ENCODE measurements around the gene NIPBL.
"Not testable (repeated sequence)": the region's sequence is repeated elsewhere in the genome, so short reads cannot be mapped to it uniquely, and the experiment has no call there.

NIPBL gene

DNA sequence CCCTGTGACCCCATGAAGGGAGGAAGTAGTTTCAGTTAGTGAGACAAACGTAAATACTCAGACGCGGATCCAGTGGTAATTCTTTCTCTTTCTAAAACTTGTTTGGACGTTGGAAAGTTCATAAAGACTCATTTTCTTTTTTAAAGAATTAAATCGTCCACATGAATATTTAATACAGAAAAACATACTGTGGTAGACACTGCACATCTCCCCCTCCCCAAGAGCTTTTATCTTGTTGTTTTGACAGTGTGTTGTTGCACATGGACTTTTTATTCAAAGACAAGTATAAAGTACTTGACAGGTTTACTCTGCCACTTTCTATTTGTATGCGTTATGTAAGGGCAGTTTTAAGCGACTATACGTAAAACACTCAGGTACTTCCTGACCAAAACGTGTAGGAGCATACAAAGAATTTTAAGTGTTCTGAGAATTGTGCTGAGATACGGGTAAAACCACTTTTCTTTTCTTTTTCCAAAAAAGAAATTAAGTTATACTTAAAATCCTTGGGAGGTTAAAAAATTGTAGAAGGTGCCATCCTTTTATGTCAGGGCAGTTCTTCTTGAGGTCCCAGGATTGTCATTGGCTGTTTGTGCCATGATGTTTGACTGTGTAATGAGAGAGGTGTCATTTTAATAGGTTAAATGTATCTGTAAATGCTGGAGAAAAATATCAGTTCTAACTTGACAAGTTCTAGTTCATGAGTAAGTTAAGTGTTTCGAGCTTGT, 1.3 kb downstream of the NIPBL start:
- in situ Hi-C loops (cut with MboI; ENCODE audit: low sequenced_read_pairs), result no loop called here

DNA sequence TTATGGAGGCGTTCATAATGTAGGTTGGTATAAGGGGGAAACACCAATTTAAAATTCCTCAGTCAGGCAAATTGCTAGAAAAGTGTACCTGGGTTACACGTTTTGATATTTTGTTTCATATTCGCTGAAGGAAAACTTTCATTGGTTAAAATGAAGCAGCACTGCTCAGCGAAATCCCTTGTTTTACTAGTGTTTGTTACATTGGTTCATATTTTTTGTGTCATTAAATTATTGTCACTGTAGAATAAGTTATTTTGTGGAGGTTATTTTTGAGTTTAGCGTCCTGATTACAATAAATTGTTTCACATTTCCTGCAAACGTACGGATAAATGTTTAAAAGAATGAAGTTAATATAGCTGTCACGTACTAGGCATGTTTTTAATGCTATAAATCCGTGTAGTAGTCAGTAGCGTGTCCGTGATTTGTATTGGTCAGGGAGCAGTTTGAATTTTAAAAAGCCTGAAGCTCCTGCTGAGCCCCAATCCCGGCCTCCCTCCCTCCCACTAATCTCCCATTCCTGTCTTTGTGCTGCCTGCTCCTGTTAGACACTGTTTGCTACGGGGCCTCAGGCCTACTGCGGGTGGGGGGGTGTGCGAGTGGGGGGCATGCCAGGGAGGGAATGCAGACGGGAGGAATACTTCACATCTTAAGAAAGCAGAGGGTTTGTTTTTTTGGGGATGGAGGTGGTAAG, 2.0 kb downstream of the NIPBL start:
- in situ Hi-C loops (cut with MboI; ENCODE audit: low sequenced_read_pairs), result no loop called here

- in situ Hi-C loops (cut with MboI; ENCODE audit: low sequenced_read_pairs), result no loop called here
Measured at GRCh38 chr5:36879274-36880033, 2.9 kb downstream of the NIPBL start.

DNA sequence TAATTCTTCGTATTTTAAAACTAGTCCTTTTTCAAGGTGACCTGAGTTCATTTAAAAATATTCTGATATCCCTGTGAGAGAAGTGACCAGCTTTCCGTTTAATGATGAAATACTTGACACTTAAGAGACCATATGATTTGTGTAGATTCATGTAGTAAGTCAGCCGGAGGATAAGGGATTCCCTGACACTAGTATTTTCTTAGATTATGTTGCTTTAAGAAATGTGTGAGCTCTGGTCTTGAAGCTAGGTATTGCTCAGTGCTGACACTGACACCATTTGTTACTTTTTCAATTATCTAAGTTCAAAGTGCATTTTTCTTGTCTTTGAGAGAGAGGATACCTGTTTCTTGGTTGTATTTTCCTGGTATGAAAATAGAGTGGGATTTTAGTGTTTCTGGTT, 4.2 kb downstream of the NIPBL start:
- in situ Hi-C loops (cut with MboI; ENCODE audit: low sequenced_read_pairs), result no loop called here

DNA sequence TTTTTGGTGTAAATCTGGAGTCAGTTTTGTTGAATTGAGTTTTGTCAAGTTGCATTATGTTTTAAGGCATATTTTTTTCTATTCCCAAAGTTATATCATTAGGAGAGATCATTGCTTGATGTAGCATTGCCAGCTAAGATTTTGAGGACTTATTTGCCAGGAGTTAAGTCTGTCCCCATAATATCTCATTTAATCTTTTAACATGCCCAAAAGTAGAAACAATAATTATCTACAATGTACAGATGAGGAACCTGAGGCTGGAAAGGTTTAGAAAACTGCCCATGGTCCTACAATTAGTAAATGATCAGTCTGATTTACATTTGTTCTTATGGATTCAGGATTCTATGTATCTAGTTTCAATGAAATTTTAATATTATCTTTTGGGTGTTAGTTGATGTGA, 4.7 kb downstream of the NIPBL start:
- in situ Hi-C loops (cut with MboI; ENCODE audit: low sequenced_read_pairs), result no loop called here

DNA sequence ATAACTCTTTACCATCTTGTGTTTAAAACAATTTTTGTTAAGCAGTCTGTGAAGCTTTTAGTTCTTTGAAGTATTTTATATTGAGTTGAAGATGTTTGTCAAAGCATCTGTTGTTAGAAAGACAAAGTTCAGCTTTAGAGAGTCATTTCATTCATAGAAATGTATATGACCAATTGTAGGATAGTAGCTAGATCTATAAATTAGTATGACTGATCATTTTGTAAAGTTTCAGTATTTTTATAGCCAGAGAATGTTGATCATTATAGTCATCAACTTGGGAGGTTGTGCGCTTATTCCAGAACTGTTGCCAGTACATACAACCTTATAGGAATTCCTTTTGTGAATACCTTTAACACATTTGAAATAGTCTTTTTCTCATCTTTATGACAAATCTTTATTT, 5.2 kb downstream of the NIPBL start:
- in situ Hi-C loops (cut with MboI; ENCODE audit: low sequenced_read_pairs), result no loop called here

GRCh38 chr5:36882250-36882649, 5.7 kb downstream of the NIPBL start:
- in situ Hi-C loops (cut with MboI; ENCODE audit: low sequenced_read_pairs), result no loop called here

DNA sequence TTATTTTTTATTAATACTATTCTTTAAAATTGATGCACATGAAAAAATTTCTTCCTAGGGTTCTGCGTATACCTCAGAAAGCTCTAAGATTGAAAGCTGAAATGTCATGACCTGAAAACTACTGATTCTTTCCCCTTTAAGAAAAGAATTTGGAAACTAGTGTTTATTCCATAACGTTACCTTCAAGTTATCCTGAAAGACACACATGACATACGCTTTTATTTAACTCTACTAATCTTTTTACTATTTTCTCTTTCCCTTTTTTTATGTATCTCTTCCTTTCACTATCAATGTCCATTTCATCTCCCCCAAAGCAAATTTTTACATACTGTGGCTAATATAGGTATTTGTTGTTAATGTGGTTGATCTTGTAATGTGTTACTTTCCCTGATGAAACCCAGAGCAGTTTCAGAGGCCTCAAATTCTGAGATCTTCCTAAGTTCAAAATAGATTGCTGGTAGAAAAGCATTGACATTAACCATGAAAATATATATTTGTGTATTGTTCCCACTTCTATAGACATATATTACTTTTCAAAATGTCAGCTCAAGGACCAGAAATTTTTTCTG, 7.4 kb downstream of the NIPBL start:
- in situ Hi-C loops (cut with MboI; ENCODE audit: low sequenced_read_pairs), result no loop called here

DNA sequence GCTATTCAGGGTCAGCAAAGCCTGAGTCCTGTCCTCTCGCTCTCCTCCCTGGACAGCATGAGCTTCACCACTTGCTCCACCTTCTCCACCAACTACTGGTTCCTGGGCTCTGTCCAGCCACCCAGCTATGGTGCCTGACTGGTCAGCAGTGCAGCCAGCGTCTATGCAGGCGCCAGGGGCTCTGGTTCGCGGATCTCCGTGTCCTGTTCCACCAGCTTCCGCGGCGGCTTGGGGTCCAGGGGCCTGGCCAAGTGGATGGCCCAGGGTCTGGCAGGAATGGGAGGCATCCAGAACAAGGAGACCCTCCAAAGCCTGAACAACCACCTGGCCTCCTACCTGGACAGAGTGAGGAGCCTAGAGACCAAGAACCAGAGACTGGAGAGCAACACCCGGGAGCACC, 8.6 kb downstream of the NIPBL start:
- in situ Hi-C loops (cut with MboI; ENCODE audit: low sequenced_read_pairs), result no loop called here

DNA sequence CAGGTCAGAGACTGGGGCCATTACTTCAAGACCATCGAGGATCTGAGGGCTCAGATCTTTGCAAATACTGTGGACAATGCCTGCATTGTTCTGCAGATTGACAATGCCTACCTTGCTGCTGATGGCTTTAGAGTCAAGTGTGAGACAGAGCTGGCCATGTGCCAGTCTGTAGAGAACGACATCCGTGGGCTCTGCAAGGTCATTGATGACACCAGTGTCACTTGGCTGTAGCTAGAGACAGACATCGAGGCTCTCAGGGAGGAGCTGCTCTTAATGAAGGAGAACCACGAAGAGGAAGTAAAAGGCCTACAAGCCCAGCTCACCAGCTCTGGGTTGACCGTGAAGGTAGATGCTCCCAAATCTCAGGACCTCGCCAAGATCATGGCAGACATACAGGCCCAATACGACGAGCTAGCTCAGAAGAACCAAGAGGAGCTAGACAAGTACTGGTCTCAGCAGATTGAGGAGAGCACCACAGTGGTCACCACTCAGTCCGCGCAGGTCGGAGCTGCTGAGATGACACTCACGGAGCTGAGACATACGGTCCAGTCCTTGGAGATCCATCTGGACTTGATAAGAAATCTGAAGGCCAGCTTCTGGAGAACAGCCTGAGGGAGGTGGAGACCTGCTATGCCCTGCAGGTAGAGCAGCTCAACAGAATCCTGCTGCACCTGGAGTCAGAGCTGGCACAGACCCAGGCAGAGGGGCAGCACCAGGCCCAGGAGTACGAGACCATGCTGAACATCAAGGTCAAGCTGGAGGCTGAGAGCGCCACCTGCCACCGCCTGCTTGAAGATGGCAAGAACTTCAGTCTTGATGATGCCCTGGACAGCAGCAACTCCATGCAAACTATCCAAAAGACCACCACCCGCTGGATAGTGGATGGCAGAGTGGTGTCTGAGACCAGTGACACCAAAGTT, 9.3 kb downstream of the NIPBL start:
- in situ Hi-C loops (cut with MboI; ENCODE audit: low sequenced_read_pairs), result no loop called here

- in situ Hi-C loops (cut with MboI; ENCODE audit: low sequenced_read_pairs), result no loop called here
Measured at GRCh38 chr5:36886791-36887190, 10.2 kb downstream of the NIPBL start.

DNA sequence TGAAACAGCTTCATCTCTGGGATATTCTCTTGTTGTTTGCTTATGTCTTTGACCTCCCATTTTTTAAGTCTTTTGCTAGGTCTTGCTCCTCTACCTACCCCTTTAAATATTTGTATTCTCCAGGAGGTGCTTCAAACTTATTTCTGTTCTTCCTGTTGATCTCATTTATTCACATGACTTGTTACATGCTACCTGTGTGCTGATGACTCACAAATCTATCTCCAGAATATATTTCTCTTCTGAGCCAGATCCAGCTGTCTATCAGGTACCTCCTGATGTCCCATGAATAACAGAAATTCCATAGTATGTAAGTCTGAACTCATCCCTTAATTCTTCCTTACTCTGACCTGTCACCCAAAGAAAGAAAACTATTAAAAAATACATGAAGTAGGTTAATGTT, 11.0 kb downstream of the NIPBL start:
- in situ Hi-C loops (cut with MboI; ENCODE audit: low sequenced_read_pairs), result no loop called here

- in situ Hi-C loops (cut with MboI; ENCODE audit: low sequenced_read_pairs), result no loop called here
Measured at GRCh38 chr5:36888303-36888702, 11.7 kb downstream of the NIPBL start.

- in situ Hi-C loops (cut with MboI; ENCODE audit: low sequenced_read_pairs), result no loop called here
Measured at GRCh38 chr5:36889264-36889663, 12.7 kb downstream of the NIPBL start.

- in situ Hi-C loops (cut with MboI; ENCODE audit: low sequenced_read_pairs), result no loop called here
Measured at GRCh38 chr5:36891266-36891665, 14.7 kb downstream of the NIPBL start.

GRCh38 chr5:36892085-36892830, 15.7 kb downstream of the NIPBL start:
- in situ Hi-C loops (cut with MboI; ENCODE audit: low sequenced_read_pairs), result not testable (repeated sequence)

DNA sequence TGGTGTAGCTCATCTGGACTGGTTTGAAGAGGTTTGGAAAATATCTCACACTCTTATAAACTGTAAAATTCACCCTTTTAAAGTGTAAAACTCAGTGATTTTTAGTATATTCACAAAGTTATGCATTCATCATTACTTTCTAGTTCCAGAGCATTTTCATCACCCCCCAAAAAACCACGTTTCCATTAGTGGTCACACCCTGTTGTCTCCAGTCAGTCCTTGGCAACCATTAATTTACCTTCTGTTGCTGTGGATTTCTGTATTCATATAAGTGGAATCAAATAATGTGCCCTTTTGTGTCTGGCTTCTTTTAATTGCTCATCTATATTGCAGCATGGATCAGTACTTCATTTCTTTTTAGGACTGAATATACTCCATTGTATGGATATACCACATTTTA, 18.4 kb downstream of the NIPBL start:
- in situ Hi-C loops (cut with MboI; ENCODE audit: low sequenced_read_pairs), result no loop called here

GRCh38 chr5:36896476-36896875, 19.9 kb downstream of the NIPBL start:
- in situ Hi-C loops (cut with MboI; ENCODE audit: low sequenced_read_pairs), result no loop called here

DNA sequence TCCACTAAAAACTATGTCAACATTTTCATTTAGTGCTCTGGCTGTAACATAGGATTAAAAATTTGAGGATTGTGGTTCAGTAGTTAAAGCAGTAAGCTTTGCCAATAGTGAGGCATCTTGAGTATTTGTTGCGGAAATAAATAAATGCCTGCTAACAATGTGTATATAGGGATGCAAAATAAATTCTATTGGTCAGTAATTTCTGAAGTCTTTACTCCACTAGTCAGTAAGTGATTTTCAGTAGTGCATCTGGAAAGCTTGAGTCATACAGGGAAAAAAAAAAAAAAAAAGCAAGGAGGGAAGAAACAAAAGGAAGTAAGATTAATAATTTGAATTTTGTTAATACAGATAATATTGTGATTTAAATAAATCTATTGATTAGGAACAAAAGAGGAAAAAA, 21.0 kb downstream of the NIPBL start:
- in situ Hi-C loops (cut with MboI; ENCODE audit: low sequenced_read_pairs), result no loop called here

DNA sequence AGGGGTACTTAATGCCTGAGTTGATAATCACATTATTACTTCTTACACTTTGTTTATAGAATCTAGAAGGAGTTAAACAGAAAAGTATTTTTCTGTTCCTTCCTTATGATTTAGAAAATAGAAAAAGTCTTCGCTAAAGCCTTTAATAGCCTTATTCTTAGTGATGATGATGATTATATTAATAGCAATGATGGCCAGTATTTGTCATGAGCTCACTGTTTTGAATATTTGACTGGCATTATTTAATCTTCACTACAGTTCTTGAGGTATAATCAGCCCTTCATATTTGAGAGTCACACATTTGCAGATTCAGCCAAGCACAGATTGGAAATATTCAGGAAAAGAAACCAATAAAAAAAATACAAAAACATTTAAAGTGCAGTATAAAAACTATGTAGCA, 23.3 kb downstream of the NIPBL start:
- in situ Hi-C loops (cut with MboI; ENCODE audit: low sequenced_read_pairs), result no loop called here

Data from HL-60/S4 treated with phorbol 12-myristate 13-acetate at 8.2 ng/mL for 4 days and 3 days (cell line).